ENCODE data around the gene CYP3A4.

- no peak for TF ChIP-seq CTCF (IDR thresholded peaks at IDR 0.05; ENCODE audit: low read length)
- no peak for TF ChIP-seq EZH2 (optimal IDR thresholded peaks at IDR 0.05; ENCODE audit: low read depth, low read length)
These were observed 41.5 kb upstream of the CYP3A4 start for GRCh38 chr7:99825452-99825851.
